T47D (cell line): ENCODE data around the gene ARMC9.
A peak's percentile ranks its signal among the peaks of the same experiment; 100 is the strongest.

Experiments used
- DNase-seq, 2 experiments: peaks; one replicate each; pipeline versions ENCODE4 v3.0.0 to v3.0.0-alpha.2; 2011 to 2012; ENCODE audit warnings: low read depth in 1 of 2, low spot score in 1 of 2
- JUND ChIP-seq: IDR thresholded peaks from 2 replicates; pipeline ENCODE4 v1.6.1; 2012; ENCODE audit warnings: low read depth
- in situ Hi-C: cut with HindIII; loops from 2 replicates; pipeline ENCODE4 v1.10.0; 2016; ENCODE audit warnings: low sequenced_read_pairs, low pct_unique_long_range_greater_than_20kb

ARMC9 gene

DNA sequence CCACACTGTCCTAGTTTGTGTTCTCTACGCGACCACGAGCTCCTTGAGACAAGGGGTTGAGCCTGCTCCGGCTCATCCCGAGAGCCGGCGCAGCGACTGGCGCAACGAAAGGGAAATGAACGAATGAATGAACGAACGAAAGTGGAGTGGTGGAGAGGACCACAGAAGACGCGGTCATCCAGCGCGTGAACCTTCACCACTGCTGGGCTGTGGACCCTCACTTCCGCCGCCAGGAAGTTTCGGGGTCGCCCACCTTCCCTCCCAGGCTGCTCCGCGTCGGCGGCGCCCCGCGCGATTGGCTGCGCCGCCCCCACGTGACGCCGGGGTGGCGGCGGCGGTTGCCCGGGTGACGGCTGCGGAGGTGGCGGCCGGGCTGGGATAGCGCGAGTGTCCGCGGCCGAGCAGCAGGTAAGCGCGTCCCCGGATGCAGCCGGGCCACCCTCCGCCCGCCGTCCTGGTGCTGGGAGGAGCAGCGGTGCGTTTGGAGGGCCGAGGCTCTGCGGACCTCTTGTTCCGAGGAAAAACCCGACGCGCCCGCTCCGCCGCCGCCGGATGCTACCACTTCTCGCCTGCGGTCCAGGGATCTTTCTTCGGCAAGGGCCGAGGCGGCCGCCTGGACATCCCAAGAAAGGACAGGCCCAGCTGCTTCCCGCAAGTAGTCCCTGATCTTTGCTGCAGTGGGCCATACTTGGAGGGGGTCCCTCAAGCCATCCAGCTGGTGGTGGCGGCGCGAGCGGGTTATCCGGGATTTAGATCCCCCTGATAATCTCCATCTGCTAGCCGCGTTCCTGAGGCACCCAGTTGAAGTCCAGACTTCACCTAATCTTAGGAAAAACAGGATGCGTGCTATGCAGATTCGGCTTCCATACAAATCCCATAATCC is at the start of gene ARMC9:
ARMC9 (plus strand) TSS at position 341 of the 883 bp plus-strand sequence. CDS start 7,608 bp downstream, outside the sequence.
- DNase-seq = peak; percentile 66 to 79
- no peak for TF ChIP-seq JUND
- in situ Hi-C loops = no loop called here

DNA sequence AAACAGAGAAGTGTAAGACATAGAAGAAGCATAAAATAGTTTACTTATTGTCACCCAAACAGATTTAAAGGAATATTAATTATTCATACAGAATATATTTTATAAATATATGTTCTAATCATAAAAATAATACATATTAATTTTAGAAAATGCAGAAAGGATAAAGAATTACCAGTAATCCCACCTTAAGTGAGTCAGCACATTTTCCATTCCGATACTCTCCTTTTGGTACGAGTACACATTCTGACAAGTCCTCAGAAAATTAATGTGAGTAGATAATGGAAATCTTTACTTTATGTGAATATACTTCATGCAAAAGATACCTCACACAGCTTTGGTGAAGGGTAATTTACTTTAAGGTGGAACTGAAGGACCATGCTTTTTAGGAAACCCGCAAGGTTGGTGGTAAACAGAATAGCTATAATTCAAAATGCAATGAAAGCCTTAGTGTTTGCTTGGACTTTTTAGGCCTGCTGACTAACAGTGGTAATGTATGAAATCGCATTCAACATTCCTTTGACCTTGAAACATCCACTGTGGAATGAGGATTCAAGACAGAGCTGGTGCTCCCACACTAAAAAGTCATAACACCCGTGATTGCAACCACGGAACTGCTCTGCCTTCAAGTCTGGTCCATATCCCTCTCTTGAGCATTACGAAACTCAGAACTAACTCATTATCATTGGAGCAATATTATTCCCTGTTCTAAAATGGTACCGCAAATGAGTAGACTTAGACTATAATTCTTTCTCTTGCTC is 45.5 kb upstream of the ARMC9 start:
- TF ChIP-seq JUND = no peak
- DNase-seq = no peak
- in situ Hi-C loops = no loop called here

DNA sequence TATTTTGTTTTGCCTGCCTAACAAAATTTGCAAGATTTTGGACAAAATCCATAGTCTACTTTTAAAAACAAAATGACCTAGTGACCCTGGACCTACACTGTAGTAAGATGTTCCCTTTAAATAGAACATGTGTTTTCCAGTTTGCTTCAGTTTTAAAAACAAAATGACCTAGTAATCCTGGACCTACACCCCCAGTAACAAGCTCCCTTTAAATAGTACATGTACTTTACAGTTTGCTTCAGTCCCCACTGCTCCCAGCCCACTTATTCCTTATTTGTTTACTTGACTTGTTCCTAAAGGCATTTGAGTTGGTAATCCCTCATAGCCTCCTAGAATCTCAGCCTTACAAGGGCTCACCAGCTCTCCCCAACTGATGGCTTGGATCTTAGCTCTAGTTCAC is 39.1 kb upstream of the ARMC9 start:
- no peak for DNase-seq
- in situ Hi-C loops = no loop called here
- TF ChIP-seq JUND = no peak

DNA sequence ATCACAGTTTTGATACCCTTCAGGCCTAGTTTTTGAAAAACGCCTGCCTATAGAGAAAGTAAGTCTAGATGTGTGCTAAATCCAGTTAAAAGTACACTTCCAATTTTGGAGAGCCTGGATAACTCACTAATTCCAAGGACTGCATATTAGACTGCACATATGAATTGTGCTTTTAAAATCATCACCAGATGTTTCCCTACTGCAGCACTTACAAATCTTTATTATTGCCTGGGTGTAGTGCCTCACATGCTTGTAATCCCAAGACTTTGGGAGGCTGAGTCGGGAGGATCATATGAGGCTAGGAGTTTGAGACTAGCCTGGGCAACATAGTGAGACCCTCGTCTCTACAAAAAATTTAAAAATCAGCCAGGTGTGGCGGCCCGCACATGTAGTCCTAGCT is 37.7 kb upstream of the ARMC9 start:
- in situ Hi-C loops = no loop called here
- no peak for TF ChIP-seq JUND
- no peak for DNase-seq

- no peak for DNase-seq
- TF ChIP-seq JUND = no peak
- in situ Hi-C loops = no loop called here
Observed at GRCh38 chr2:231161252-231161839, 37.1 kb upstream of the ARMC9 start.

- no peak for TF ChIP-seq JUND
- in situ Hi-C loops = no loop called here
- no peak for DNase-seq
Observed at GRCh38 chr2:231161877-231162329, 36.5 kb upstream of the ARMC9 start.

DNA sequence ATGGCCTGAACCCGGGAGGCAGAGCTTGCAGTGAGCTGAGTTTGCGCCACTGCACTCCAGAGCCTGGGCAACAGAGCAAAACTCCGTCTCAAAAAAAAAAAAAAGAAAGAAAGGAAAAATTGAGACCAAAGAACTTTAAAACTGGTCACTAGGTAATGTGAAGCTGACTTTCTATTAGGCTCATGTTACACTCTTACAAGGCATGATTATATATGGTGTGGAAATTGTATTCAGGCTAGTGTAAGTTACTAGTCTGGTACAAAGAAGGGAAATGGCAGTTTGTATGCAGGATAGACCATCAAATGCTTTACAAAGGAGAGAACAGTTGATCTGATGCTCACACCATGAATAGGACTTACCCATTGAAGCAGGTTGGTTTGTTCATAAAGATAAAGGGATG is 35.4 kb upstream of the ARMC9 start:
- DNase-seq = no peak
- in situ Hi-C loops = no loop called here
- TF ChIP-seq JUND = no peak

GRCh38 chr2:231163414-231164095 is 34.9 kb upstream of the ARMC9 start:
- TF ChIP-seq JUND = no peak

GRCh38 chr2:231167745-231168459 is 30.5 kb upstream of the ARMC9 start:
- in situ Hi-C loops = no loop called here
- no peak for DNase-seq
- TF ChIP-seq JUND = no peak

More at GRCh38 chr2:231163414-231164095, 34.9 kb upstream of the ARMC9 start:
- DNase-seq = no peak
- in situ Hi-C loops = no loop called here

- in situ Hi-C loops = no loop called here
- no peak for DNase-seq
Observed at GRCh38 chr2:231168460-231169139, 29.8 kb upstream of the ARMC9 start.

DNA sequence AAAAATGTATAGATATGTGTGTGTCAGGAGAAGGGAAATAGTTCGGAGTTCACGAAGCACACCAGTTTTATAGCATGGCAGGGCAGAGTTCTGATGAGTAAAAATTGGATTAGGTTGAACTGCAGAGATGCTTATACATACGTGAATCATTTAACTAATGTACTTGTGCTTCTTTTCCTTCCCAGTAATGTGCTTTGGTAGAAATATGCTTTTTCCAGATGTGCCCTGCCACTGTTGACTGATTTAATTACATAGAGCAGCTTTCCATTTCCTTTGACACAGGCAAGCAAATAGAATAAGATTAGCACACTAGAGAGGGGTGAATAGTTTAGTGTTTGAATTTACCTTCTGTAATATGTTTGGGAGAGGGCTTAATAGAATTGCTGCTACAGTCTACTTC is 28.9 kb upstream of the ARMC9 start:
- DNase-seq = no peak
- no peak for TF ChIP-seq JUND
- in situ Hi-C loops = no loop called here

More at GRCh38 chr2:231168460-231169139, 29.8 kb upstream of the ARMC9 start:
- TF ChIP-seq JUND = no peak
